Lung (tissue), 12 donors: ENCODE measurements around the gene CPSF4L. TPM values are rescaled to one million over a fixed set of nuclear protein-coding genes. Genes with fewer than 3 reads are reported as not detected.

Experiments
- ATAC-seq: fragments of 200-7000 bp; cut with Tn5 transposase; one replicate; pipeline ENCODE4 v1.9.1; 2020; ENCODE audit warnings: moderate number of reproducible peaks; ENCODE audit not compliant: insufficient read depth, low FRiP score
- DNase-seq, 3 donors: peaks; one replicate each; pipeline ENCODE4 v3.0.0-alpha.2; 2013 to 2017
- H3K27ac ChIP-seq, 2 donors: one replicate each; pipeline ENCODE4 v1.5.1; 2013; ENCODE audit warnings: mild to moderate bottlenecking in 2 of 2, moderate library complexity in 2 of 2, control low read depth in 1 of 2, inconsistent platforms in 1 of 2, low read depth in 1 of 2, low read length in 1 of 2
- H3K27me3 ChIP-seq, 3 donors: one replicate each; pipeline ENCODE4 v1.5.1; 2013; ENCODE audit warnings: low read length in 2 of 3; ENCODE audit not compliant: control insufficient read depth in 3 of 3, insufficient read depth in 3 of 3
- H3K36me3 ChIP-seq, 4 donors: one replicate each; pipeline ENCODE4 v1.5.1; 2013; ENCODE audit warnings: low read length in 4 of 4, mild to moderate bottlenecking in 1 of 4, moderate library complexity in 1 of 4; ENCODE audit not compliant: control insufficient read depth in 4 of 4, insufficient read depth in 4 of 4
- H3K4me1 ChIP-seq, 5 donors: one replicate each; pipeline ENCODE4 v1.5.1; 2013; ENCODE audit warnings: low read length in 5 of 5, mild to moderate bottlenecking in 2 of 5, moderate library complexity in 1 of 5; ENCODE audit not compliant: control insufficient read depth in 5 of 5, insufficient read depth in 5 of 5
- H3K4me3 ChIP-seq: one replicate; pipeline ENCODE4 v1.5.1; 2013; ENCODE audit warnings: mild to moderate bottlenecking, control low read depth, moderate library complexity
- H3K9ac ChIP-seq, 2 donors: one replicate each; pipeline ENCODE4 v1.5.1; 2013; ENCODE audit warnings: low read length in 2 of 2, control low read depth in 1 of 2; ENCODE audit not compliant: insufficient read depth in 1 of 2
- H3K9me3 ChIP-seq, 4 donors: one replicate each; pipeline ENCODE4 v1.5.1; 2013; ENCODE audit warnings: low read length in 3 of 4, mild to moderate bottlenecking in 1 of 4, moderate library complexity in 1 of 4; ENCODE audit not compliant: control insufficient read depth in 4 of 4, insufficient read depth in 3 of 4
- WGBS, 2 donors: extraction: QIAGEN DNeasy Blood & Tissue Kit; methylation state at CpG; one replicate each; pipeline ENCODE4 v1.1.7; 2013; 5-methylcytosine and 5-hydroxymethylcytosine counted together
- polyA plus RNA-seq, 2 donors: library from polyadenylated mRNA; stranded (reverse); fragments of 200-250 nt; gene quantifications; one replicate each; pipeline ENCODE4 v1.2.1, GENCODE V29; 2013
- total RNA-seq, 2 donors: library from RNA; depleted of rRNA in 1 of 2; stranded (reverse); fragments of >200 nt in 1 of 2; gene quantifications; one replicate each; pipeline ENCODE4 v1.2.1, GENCODE V29; 2014 to 2021
- TF ChIP-seq, protein P1 (sequence below): IDR thresholded peaks from 2 replicates; pipeline ENCODE4 v1.5.1; 2012; ENCODE audit warnings: mild to moderate bottlenecking; ENCODE audit errors: control extremely low read depth, extremely low read depth
- donor health status: control.
- donor health status: control.
- donor health status: Bipolar disorder and iron deficiency.
- donor health status: healthy.
- donor health status: DM: yes; HTN: yes; CAD: no.

The CPSF4L gene
- total and polyA plus RNA-seq, 4 donors, result not detected

GRCh38 chr17:73301369-73301768 is 39.7 kb upstream of the CPSF4L start:
- TF ChIP-seq, protein P1, sequence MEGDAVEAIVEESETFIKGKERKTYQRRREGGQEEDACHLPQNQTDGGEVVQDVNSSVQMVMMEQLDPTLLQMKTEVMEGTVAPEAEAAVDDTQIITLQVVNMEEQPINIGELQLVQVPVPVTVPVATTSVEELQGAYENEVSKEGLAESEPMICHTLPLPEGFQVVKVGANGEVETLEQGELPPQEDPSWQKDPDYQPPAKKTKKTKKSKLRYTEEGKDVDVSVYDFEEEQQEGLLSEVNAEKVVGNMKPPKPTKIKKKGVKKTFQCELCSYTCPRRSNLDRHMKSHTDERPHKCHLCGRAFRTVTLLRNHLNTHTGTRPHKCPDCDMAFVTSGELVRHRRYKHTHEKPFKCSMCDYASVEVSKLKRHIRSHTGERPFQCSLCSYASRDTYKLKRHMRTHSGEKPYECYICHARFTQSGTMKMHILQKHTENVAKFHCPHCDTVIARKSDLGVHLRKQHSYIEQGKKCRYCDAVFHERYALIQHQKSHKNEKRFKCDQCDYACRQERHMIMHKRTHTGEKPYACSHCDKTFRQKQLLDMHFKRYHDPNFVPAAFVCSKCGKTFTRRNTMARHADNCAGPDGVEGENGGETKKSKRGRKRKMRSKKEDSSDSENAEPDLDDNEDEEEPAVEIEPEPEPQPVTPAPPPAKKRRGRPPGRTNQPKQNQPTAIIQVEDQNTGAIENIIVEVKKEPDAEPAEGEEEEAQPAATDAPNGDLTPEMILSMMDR, result no peak
- Histone ChIP-seq H3K27ac (peak overlapping the region in 1 of 2 donors; percentile 37), H3K9ac (no peak overlapping the region), H3K4me3 (no peak overlapping the region), H3K27me3 (no peaks in the 10 kb centered on the region), H3K36me3 (peaks cover 0 to 8% (median 2%) of the 10 kb centered on the region in 4 donors), H3K4me1 (peaks cover 30 to 50% (median 33%) of the 10 kb centered on the region in 5 donors), H3K9me3 (no peaks in the 10 kb centered on the region)
- no peak for DNase-seq
- no peak for ATAC-seq
- WGBS, 2 donors, result 92 to 96% methylated on average over 2 of the region's 2 CpGs

GRCh38 chr17:73300392-73300791 is 38.7 kb upstream of the CPSF4L start:
- TF ChIP-seq, protein P1, result no peak
- ATAC-seq (no peak), DNase-seq (no peak)
- peaks cover 0 to 5% (median 0%) of the 10 kb centered on the region in 4 donors for H3K36me3 ChIP-seq
- peaks cover 25 to 40% (median 27%) of the 10 kb centered on the region in 5 donors for H3K4me1 ChIP-seq
- no peaks in the 10 kb centered on the region for H3K9me3 ChIP-seq
- H3K27me3 ChIP-seq, result no peaks in the 10 kb centered on the region
- no peak overlapping the region for H3K9ac ChIP-seq
- 75 to 85% methylated on average over 3 of the region's 3 CpGs for WGBS, 2 donors
- H3K4me3 ChIP-seq, result no peak overlapping the region
- H3K27ac ChIP-seq, result peak overlapping the region in 1 of 2 donors; percentile 65

DNA sequence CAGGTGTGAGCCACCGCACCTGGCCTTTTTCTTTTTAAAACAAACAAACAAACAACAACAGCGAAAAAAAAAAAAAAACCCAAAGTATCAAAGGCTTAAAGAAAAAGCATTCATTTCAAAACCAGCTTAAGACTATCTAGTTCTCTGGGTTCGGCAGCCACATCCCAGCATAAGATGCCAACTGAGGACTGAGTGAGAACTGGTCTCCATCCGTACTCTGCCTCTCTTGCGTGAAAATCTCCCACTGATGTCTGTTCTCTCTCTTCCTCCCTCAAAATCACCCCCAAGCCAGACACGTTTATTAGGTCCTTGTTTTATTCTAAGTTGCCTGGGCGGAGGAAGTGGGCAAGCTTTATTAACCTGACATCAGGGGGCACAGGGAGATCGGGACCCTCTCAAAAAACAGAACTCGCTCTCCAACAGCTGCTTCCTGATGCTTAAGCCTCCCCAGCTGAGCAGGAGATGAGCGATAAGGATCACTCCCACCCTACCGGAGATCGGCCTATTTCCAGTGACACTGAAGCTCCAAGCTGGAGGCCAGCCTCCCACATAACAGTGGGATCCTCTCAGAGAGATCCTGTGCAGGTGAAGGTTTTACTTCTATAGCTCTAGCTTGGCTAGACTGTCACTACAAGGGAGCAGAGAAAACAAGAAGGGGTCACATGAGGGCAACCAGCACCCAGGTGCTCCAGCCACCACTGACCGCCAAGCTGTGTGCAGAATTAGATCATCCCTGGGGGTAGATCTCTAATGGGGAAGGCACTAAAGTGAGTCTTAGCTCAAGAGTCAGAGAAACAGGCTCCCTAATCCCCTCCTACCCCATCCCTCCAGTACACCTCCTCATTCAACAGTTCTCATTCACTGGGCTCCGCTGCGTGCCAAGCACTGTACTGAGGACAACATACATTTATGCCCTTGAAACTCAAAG is 36.5 kb upstream of the CPSF4L start:
- WGBS, 2 donors, result 46 to 53% methylated on average over 15 of the region's 15 CpGs
- H3K27me3 ChIP-seq, result no peaks in the 10 kb centered on the region
- no peak for DNase-seq
- TF ChIP-seq, protein P1, result no peak
- H3K27ac ChIP-seq, result peak overlapping the region; percentile 17 to 57
- H3K4me3 ChIP-seq, result no peak overlapping the region
- H3K36me3 ChIP-seq, result peaks cover 0 to 3% (median under 1%) of the 10 kb centered on the region in 4 donors
- H3K9me3 ChIP-seq, result no peaks in the 10 kb centered on the region
- peak overlapping the region in 1 of 2 donors; percentile 14 for H3K9ac ChIP-seq
- H3K4me1 ChIP-seq, result peaks cover 18 to 32% (median 25%) of the 10 kb centered on the region in 5 donors
- no peak for ATAC-seq
